CD4-positive, alpha-beta T cell treated with Interleukin-17A for 1 hour (primary cell): ENCODE data around the gene IFNL1.
A peak's percentile ranks its signal among the peaks of the same experiment; 100 is the strongest.
"Not testable (repeated sequence)": the region's sequence is repeated elsewhere in the genome, so short reads cannot be mapped to it uniquely, and the experiment has no call there.

Experiments used
- DNase-seq: peaks from one replicate; pipeline ENCODE4 v3.0.0-alpha.2; 2020

IFNL1 gene

GRCh38 chr19:39296055-39296645 lies at the start of gene IFNL1:
IFNL1 (plus strand) TSS chr19:39296407; CDS start chr19:39296422, 15 bp downstream.
- no peak for DNase-seq

- peak; percentile 57 for DNase-seq
Observed at GRCh38 chr19:39246951-39247669, 49.1 kb upstream of the IFNL1 start.

- DNase-seq = no peak
Observed at GRCh38 chr19:39247701-39248664, 48.2 kb upstream of the IFNL1 start.

- no peak for DNase-seq
Observed at GRCh38 chr19:39248806-39249205, 47.4 kb upstream of the IFNL1 start, which contains the start of gene IFNL4. IFNL4 (minus strand) TSS chr19:39248856.

GRCh38 chr19:39251081-39251480 lies 45.1 kb upstream of the IFNL1 start:
- DNase-seq = no peak

GRCh38 chr19:39251846-39252245 lies 44.4 kb upstream of the IFNL1 start:
- no peak for DNase-seq

- no peak for DNase-seq
Observed at GRCh38 chr19:39252458-39252857, 43.7 kb upstream of the IFNL1 start.

GRCh38 chr19:39253374-39254149 lies 42.6 kb upstream of the IFNL1 start:
- DNase-seq = no peak

- DNase-seq = no peak
Observed at GRCh38 chr19:39254531-39255345, 41.5 kb upstream of the IFNL1 start.

- DNase-seq = no peak
Observed at GRCh38 chr19:39257227-39257626, 39.0 kb upstream of the IFNL1 start.

- no peak for DNase-seq
Observed at GRCh38 chr19:39261704-39262103, 34.5 kb upstream of the IFNL1 start.

- no peak for DNase-seq
Observed at GRCh38 chr19:39262496-39262895, 33.7 kb upstream of the IFNL1 start.

- DNase-seq = no peak
Observed at GRCh38 chr19:39263912-39264305, 32.3 kb upstream of the IFNL1 start.

- no peak for DNase-seq
Observed at GRCh38 chr19:39264306-39265290, 31.6 kb upstream of the IFNL1 start.

GRCh38 chr19:39265321-39265916 lies 30.8 kb upstream of the IFNL1 start:
- DNase-seq = no peak

GRCh38 chr19:39268085-39268484 lies 28.1 kb upstream of the IFNL1 start, which contains the start of gene IFNL2:
IFNL2 (plus strand) TSS chr19:39268396; CDS start chr19:39268569, 173 bp downstream.
- not testable (repeated sequence) for DNase-seq

- DNase-seq = not testable (repeated sequence)
Observed at GRCh38 chr19:39268531-39269223, 27.5 kb upstream of the IFNL1 start.

- DNase-seq = not testable (repeated sequence)
Observed at GRCh38 chr19:39269369-39269768, 26.8 kb upstream of the IFNL1 start.
